ENCODE measurements around the gene DCAF16. TPM values are rescaled to one million over a fixed set of nuclear protein-coding genes. Genes with fewer than 3 reads are reported as not detected.

Gene DCAF16
- total RNA-seq, 1 experiment from 2014 or later = 65.7 TPM

DNA sequence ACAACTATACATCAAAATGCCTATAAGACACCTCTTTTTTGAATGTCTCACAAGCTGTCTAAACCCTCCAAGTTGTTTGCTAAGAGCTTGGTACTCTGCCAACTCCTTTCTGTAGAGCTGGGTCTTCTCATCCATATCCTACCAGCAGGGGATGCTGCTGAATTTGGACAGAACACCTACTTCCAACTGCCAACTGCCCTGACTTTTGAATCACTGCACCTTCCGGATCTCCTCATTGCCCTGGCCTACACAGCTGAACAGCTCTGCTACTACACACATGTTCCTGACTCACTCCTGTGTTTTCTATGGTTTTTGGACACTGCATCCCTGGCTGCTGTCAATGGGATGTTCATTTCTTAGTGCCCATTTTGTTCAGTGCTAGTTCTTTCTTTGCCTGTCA lies 47.8 kb downstream of the DCAF16 start:
- ChIA-PET POLR2A (no interaction called here), RAD21 (ENCODE audit: low non-redundant PET in 1 of 2, low total read pairs in 2 of 2, uncharacterized antibody in 2 of 2, unreplicated experiment in 2 of 2) (no interaction called here), CTCF (no interaction called here)
- no peak for DNase-seq (ENCODE audit: low read depth, low spot score)
- Histone ChIP-seq H3K4me1 (ENCODE audit: control insufficient read depth in 1 of 2, insufficient read depth in 2 of 2, low read length in 2 of 2) (no peaks in the 10 kb centered on the region), H3K4me2 (ENCODE audit: low read length) (no peak overlapping the region), H3K9ac (ENCODE audit: low read length) (no peak overlapping the region), H3K36me3 (ENCODE audit: control insufficient read depth in 1 of 2, insufficient read depth in 2 of 2, low read length in 2 of 2) (no peaks in the 10 kb centered on the region), H3K79me2 (ENCODE audit: insufficient read depth, low read length) (no peaks in the 10 kb centered on the region), H3K27me3 (ENCODE audit: insufficient read depth, low read length) (peaks cover 3% of the 10 kb centered on the region; the same call in 1 of the 2 replicates), H3K9me3 (ENCODE audit: control insufficient read depth in 1 of 2, insufficient read depth in 1 of 2, low read depth in 1 of 2, low read length in 2 of 2) (no peaks in the 10 kb centered on the region), H3K9me2 (ENCODE audit: insufficient read depth) (no peaks in the 10 kb centered on the region), H2AFZ (ENCODE audit: low read depth, low read length, poor library complexity, severe bottlenecking) (no peak overlapping the region), H3K4me3 (replicated peaks in 1 of 2; ENCODE audit: low read depth in 1 of 2, low read length in 2 of 2) (no peak overlapping the region), H4K20me1 (ENCODE audit: insufficient read depth) (no peaks in the 10 kb centered on the region), H3K27ac (ENCODE audit: low read depth, low read length) (no peak overlapping the region)
- no TSS peak for BruUV-seq (replicated peaks)
- peak; percentile 38; the same call in 1 of the 2 replicates for TF ChIP-seq RAD21 (IDR thresholded peaks at IDR 0.05; ENCODE audit: low read depth)
- no peak for TF ChIP-seq EZH2 (IDR thresholded peaks at IDR 0.05)
- TF ChIP-seq, protein P1, sequence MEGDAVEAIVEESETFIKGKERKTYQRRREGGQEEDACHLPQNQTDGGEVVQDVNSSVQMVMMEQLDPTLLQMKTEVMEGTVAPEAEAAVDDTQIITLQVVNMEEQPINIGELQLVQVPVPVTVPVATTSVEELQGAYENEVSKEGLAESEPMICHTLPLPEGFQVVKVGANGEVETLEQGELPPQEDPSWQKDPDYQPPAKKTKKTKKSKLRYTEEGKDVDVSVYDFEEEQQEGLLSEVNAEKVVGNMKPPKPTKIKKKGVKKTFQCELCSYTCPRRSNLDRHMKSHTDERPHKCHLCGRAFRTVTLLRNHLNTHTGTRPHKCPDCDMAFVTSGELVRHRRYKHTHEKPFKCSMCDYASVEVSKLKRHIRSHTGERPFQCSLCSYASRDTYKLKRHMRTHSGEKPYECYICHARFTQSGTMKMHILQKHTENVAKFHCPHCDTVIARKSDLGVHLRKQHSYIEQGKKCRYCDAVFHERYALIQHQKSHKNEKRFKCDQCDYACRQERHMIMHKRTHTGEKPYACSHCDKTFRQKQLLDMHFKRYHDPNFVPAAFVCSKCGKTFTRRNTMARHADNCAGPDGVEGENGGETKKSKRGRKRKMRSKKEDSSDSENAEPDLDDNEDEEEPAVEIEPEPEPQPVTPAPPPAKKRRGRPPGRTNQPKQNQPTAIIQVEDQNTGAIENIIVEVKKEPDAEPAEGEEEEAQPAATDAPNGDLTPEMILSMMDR (IDR thresholded peaks at IDR 0.05 in 2 of 3, conservative IDR thresholded peaks at IDR 0.05 in 1 of 3; ENCODE audit: borderline replicate concordance in 1 of 3, insufficient read depth in 1 of 3, low read depth in 2 of 3, low read length in 2 of 3) = peak; percentile 7 to 37 (median 37); a peak in 3 of 6 replicates
- peak; percentile 60; the same call in 1 of the 2 replicates for ATAC-seq
- intact Hi-C loops (cut with micrococcal nuclease) = no loop called here

DNA sequence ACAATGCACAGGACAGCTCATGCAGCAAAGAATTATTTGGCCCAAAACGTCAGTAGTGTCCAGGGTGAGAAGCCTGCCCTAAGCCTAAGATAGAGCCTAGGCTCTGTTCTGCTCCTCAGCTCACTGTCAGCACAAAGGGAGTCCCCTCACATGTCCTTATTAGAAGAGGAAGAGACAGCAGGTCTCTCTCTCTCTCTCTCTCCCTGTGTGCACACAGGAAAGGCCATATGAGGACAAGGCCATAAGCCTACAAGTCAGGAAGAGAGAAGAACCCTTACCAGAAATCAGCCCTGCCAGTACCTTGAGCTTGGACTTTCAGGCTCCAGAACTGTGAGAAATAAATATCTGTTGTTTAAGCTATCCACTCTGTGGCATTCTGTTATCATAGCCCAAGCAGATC lies 49.5 kb downstream of the DCAF16 start:
- Histone ChIP-seq H4K20me1 (ENCODE audit: insufficient read depth) (no peaks in the 10 kb centered on the region), H2AFZ (ENCODE audit: low read depth, low read length, poor library complexity, severe bottlenecking) (no peak overlapping the region), H3K36me3 (ENCODE audit: control insufficient read depth in 1 of 2, insufficient read depth in 2 of 2, low read length in 2 of 2) (no peaks in the 10 kb centered on the region), H3K9ac (ENCODE audit: low read length) (no peak overlapping the region), H3K9me3 (ENCODE audit: control insufficient read depth in 1 of 2, insufficient read depth in 1 of 2, low read depth in 1 of 2, low read length in 2 of 2) (no peaks in the 10 kb centered on the region), H3K4me1 (ENCODE audit: control insufficient read depth in 1 of 2, insufficient read depth in 2 of 2, low read length in 2 of 2) (no peaks in the 10 kb centered on the region), H3K27me3 (ENCODE audit: insufficient read depth, low read length) (peaks cover 8% of the 10 kb centered on the region; the same call in 1 of the 2 replicates), H3K4me3 (replicated peaks in 1 of 2; ENCODE audit: low read depth in 1 of 2, low read length in 2 of 2) (no peak overlapping the region), H3K27ac (ENCODE audit: low read depth, low read length) (no peak overlapping the region), H3K4me2 (ENCODE audit: low read length) (no peak overlapping the region), H3K79me2 (ENCODE audit: insufficient read depth, low read length) (no peaks in the 10 kb centered on the region), H3K9me2 (ENCODE audit: insufficient read depth) (no peaks in the 10 kb centered on the region)
- ATAC-seq (no peak), DNase-seq (ENCODE audit: low read depth, low spot score) (no peak)
- ChIA-PET POLR2A (no interaction called here), CTCF (no interaction called here), RAD21 (ENCODE audit: low non-redundant PET in 1 of 2, low total read pairs in 2 of 2, uncharacterized antibody in 2 of 2, unreplicated experiment in 2 of 2) (no interaction called here)
- intact Hi-C loops (cut with micrococcal nuclease) = no loop called here
- BruUV-seq (replicated peaks) = no TSS peak
- TF ChIP-seq CBX3 (IDR thresholded peaks at IDR 0.05; ENCODE audit: low read depth) (no peak), ZNF274 (IDR thresholded peaks at IDR 0.05; ENCODE audit: low read depth, low read length) (no peak), JUND (IDR thresholded peaks at IDR 0.05) (no peak), CEBPB (IDR thresholded peaks at IDR 0.05; ENCODE audit: low read depth) (no peak), EZH2phosphoT487 (IDR thresholded peaks at IDR 0.05; ENCODE audit: borderline replicate concordance) (no peak), YY1 (IDR thresholded peaks at IDR 0.05; ENCODE audit: extremely low read depth, insufficient replicate concordance, low read depth, low read length) (no peak), EZH2 (IDR thresholded peaks at IDR 0.05) (no peak), EGR1 (IDR thresholded peaks at IDR 0.05; ENCODE audit: low read depth) (no peak), RAD21 (IDR thresholded peaks at IDR 0.05; ENCODE audit: low read depth) (no peak), POLR2A (IDR thresholded peaks at IDR 0.05; ENCODE audit: borderline replicate concordance, extremely low read depth, insufficient read depth, insufficient read length) (no peak), TCF7L2 (IDR thresholded peaks at IDR 0.05; ENCODE audit: borderline replicate concordance, extremely low read depth, insufficient read depth, insufficient read length) (no peak), ZFX (IDR thresholded peaks at IDR 0.05) (no peak), SRF (IDR thresholded peaks at IDR 0.05; ENCODE audit: low read depth) (no peak)
- TF ChIP-seq, protein P2, sequence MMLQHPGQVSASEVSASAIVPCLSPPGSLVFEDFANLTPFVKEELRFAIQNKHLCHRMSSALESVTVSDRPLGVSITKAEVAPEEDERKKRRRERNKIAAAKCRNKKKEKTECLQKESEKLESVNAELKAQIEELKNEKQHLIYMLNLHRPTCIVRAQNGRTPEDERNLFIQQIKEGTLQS (IDR thresholded peaks at IDR 0.05) = no peak
- TF ChIP-seq, protein P3, sequence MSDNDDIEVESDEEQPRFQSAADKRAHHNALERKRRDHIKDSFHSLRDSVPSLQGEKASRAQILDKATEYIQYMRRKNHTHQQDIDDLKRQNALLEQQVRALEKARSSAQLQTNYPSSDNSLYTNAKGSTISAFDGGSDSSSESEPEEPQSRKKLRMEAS (IDR thresholded peaks at IDR 0.05) = no peak
- TF ChIP-seq, protein P4, sequence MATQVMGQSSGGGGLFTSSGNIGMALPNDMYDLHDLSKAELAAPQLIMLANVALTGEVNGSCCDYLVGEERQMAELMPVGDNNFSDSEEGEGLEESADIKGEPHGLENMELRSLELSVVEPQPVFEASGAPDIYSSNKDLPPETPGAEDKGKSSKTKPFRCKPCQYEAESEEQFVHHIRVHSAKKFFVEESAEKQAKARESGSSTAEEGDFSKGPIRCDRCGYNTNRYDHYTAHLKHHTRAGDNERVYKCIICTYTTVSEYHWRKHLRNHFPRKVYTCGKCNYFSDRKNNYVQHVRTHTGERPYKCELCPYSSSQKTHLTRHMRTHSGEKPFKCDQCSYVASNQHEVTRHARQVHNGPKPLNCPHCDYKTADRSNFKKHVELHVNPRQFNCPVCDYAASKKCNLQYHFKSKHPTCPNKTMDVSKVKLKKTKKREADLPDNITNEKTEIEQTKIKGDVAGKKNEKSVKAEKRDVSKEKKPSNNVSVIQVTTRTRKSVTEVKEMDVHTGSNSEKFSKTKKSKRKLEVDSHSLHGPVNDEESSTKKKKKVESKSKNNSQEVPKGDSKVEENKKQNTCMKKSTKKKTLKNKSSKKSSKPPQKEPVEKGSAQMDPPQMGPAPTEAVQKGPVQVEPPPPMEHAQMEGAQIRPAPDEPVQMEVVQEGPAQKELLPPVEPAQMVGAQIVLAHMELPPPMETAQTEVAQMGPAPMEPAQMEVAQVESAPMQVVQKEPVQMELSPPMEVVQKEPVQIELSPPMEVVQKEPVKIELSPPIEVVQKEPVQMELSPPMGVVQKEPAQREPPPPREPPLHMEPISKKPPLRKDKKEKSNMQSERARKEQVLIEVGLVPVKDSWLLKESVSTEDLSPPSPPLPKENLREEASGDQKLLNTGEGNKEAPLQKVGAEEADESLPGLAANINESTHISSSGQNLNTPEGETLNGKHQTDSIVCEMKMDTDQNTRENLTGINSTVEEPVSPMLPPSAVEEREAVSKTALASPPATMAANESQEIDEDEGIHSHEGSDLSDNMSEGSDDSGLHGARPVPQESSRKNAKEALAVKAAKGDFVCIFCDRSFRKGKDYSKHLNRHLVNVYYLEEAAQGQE (IDR thresholded peaks at IDR 0.05; ENCODE audit: low read depth) = no peak
